NCI-H2227 (cell line): ENCODE results near the gene KLHL22.
"Not testable (repeated sequence)": the region's sequence is repeated elsewhere in the genome, so short reads cannot be mapped to it uniquely, and the experiment has no call there.

ENCODE experiments used
- DNase-seq: peaks from one replicate; lab custom pipeline; 2025; ENCODE audit not compliant: unreplicated experiment; lab: John Stamatoyannopoulos, UW

Gene KLHL22

GRCh38 chr22:20404881-20405280, 90.7 kb downstream of the KLHL22 start:
- no peak for DNase-seq

- no peak for DNase-seq
Measured at GRCh38 chr22:20403779-20404140, 91.8 kb downstream of the KLHL22 start.

GRCh38 chr22:20402960-20403778, 92.4 kb downstream of the KLHL22 start:
- no peak for DNase-seq

- no peak for DNase-seq
Measured at GRCh38 chr22:20401376-20402014, 94.1 kb downstream of the KLHL22 start.

- DNase-seq = no peak
Measured at GRCh38 chr22:20400606-20401375, 94.8 kb downstream of the KLHL22 start.

- DNase-seq = no peak
Measured at GRCh38 chr22:20399866-20400605, 95.6 kb downstream of the KLHL22 start.

GRCh38 chr22:20398420-20398819, 97.2 kb downstream of the KLHL22 start:
- DNase-seq = no peak

GRCh38 chr22:20397498-20397897, 98.1 kb downstream of the KLHL22 start:
- no peak for DNase-seq

- DNase-seq = no peak
Measured at GRCh38 chr22:20396639-20397038, 99.0 kb downstream of the KLHL22 start.

GRCh38 chr22:20395907-20396287, 99.7 kb downstream of the KLHL22 start:
- DNase-seq = no peak

- DNase-seq = peak; percentile 11
Measured at GRCh38 chr22:20395181-20395906, 100.3 kb downstream of the KLHL22 start.

GRCh38 chr22:20393705-20394476, 101.7 kb downstream of the KLHL22 start, which contains the start of gene ZNF74:
Gene ZNF74 (plus strand): TSS chr22:20394151. CDS start chr22:20394629, 478 bp downstream.
- DNase-seq = peak; percentile 97

- DNase-seq = no peak
Measured at GRCh38 chr22:20392983-20393704, 102.5 kb downstream of the KLHL22 start.

GRCh38 chr22:20392365-20392881, 103.2 kb downstream of the KLHL22 start:
- not testable (repeated sequence) for DNase-seq
